Suprapubic skin (tissue), 4 donors: Measurements from ENCODE around the gene LRRN2. TPM values are rescaled to one million over a fixed set of nuclear protein-coding genes. Genes with fewer than 3 reads are reported as not detected.

Source experiments
- DNase-seq, 2 donors: peaks; one replicate each; pipeline ENCODE4 v3.0.0-alpha.2; 2019; ENCODE audit warnings: low spot score in 2 of 2
- H3K27ac ChIP-seq: fragments of 200-600 bp; sonication (generic); one replicate; pipeline ENCODE4 v1.5.1; 2019
- H3K27me3 ChIP-seq: fragments of 200-600 bp; sonication (generic); one replicate; pipeline ENCODE4 v1.5.1; 2019
- H3K36me3 ChIP-seq: fragments of 200-600 bp; sonication (generic); one replicate; pipeline ENCODE4 v1.5.1; 2019
- H3K4me1 ChIP-seq: fragments of 200-600 bp; sonication (generic); one replicate; pipeline ENCODE4 v1.5.1; 2019
- H3K4me3 ChIP-seq: fragments of 200-600 bp; sonication (generic); one replicate; pipeline ENCODE4 v1.5.1; 2019; ENCODE audit warnings: mild to moderate bottlenecking
- H3K9me3 ChIP-seq: fragments of 200-600 bp; sonication (generic); one replicate; pipeline ENCODE4 v1.5.1; 2019
- CTCF ChIP-seq, 2 donors: fragments of 200-600 bp in 1 of 2; fragments of 450-650 bp in 1 of 2; sonication (generic) in 1 of 2; IDR thresholded peaks; one replicate each; pipeline ENCODE4 v1.5.1; 2016 to 2019; ENCODE audit warnings: antibody characterized with exemption in 2 of 2, mild to moderate bottlenecking in 1 of 2, moderate library complexity in 1 of 2
- EP300 ChIP-seq: sonication (generic); formaldehyde crosslinking; IDR thresholded peaks from one replicate; pipeline ENCODE4 v1.6.1; 2017; ENCODE audit warnings: antibody characterized with exemption
- POLR2A ChIP-seq, 2 donors: fragments of 450-650 bp; IDR thresholded peaks; one replicate each; pipeline ENCODE4 v1.6.1; 2017; ENCODE audit warnings: antibody characterized with exemption in 2 of 2, mild to moderate bottlenecking in 2 of 2, moderate library complexity in 2 of 2
- POLR2AphosphoS5 ChIP-seq, 3 donors: sonication (generic); formaldehyde crosslinking; IDR thresholded peaks; one replicate each; pipeline ENCODE4 v1.6.1; 2017; ENCODE audit warnings: antibody characterized with exemption in 3 of 3
- WGBS: methylation state at CpG from one replicate; pipeline ENCODE4 v1.1.5; 2018; 5-methylcytosine and 5-hydroxymethylcytosine counted together
- total RNA-seq, 4 donors: library from RNA; depleted of rRNA; stranded (reverse); fragments of >200 nt; gene quantifications; one replicate each; pipeline ENCODE4 v1.1.0, GENCODE V29; 2016

Gene LRRN2
- total RNA-seq, 4 donors from 2014 or later: 0.19 to 0.85 (median 0.27) TPM

GRCh38 chr1:204621996-204622395 is 63.5 kb downstream of the LRRN2 start:
- H3K4me1 ChIP-seq: no peaks in the 10 kb centered on the region
- H3K4me3 ChIP-seq: no peak overlapping the region
- H3K27me3 ChIP-seq: no peaks in the 10 kb centered on the region
- 60% methylated on average over 4 of the region's 4 CpGs for WGBS
- DNase-seq: no peak
- H3K9me3 ChIP-seq: no peaks in the 10 kb centered on the region
- TF ChIP-seq POLR2AphosphoS5 (IDR thresholded peaks at IDR 0.05) (no peak), EP300 (no peak), POLR2A (IDR thresholded peaks at IDR 0.05) (no peak), CTCF (IDR thresholded peaks at IDR 0.05) (no peak)
- no peaks in the 10 kb centered on the region for H3K36me3 ChIP-seq
- H3K27ac ChIP-seq: no peak overlapping the region

GRCh38 chr1:204621396-204621795 is 64.1 kb downstream of the LRRN2 start:
- WGBS: 85% methylated on average over 3 of the region's 3 CpGs
- H3K27ac ChIP-seq: no peak overlapping the region
- DNase-seq: no peak

GRCh38 chr1:204619721-204620120 is 65.8 kb downstream of the LRRN2 start:
- 92% methylated on average over 13 of the region's 13 CpGs for WGBS
- Histone ChIP-seq H3K4me1 (no peaks in the 10 kb centered on the region), H3K27me3 (no peaks in the 10 kb centered on the region), H3K27ac (no peak overlapping the region), H3K4me3 (no peak overlapping the region), H3K9me3 (no peaks in the 10 kb centered on the region), H3K36me3 (no peaks in the 10 kb centered on the region)
- DNase-seq: no peak
- no peak for TF ChIP-seq POLR2AphosphoS5 (IDR thresholded peaks at IDR 0.05)
- no peak for TF ChIP-seq CTCF (IDR thresholded peaks at IDR 0.05)
- no peak for TF ChIP-seq POLR2A (IDR thresholded peaks at IDR 0.05)
- TF ChIP-seq EP300: no peak

More at GRCh38 chr1:204621396-204621795, 64.1 kb downstream of the LRRN2 start:
- H3K4me1 ChIP-seq: no peaks in the 10 kb centered on the region
- H3K4me3 ChIP-seq: no peak overlapping the region
- H3K9me3 ChIP-seq: no peaks in the 10 kb centered on the region
- no peaks in the 10 kb centered on the region for H3K36me3 ChIP-seq
- no peaks in the 10 kb centered on the region for H3K27me3 ChIP-seq
- no peak for TF ChIP-seq POLR2A (IDR thresholded peaks at IDR 0.05)
- no peak for TF ChIP-seq CTCF (IDR thresholded peaks at IDR 0.05)
- no peak for TF ChIP-seq EP300
- TF ChIP-seq POLR2AphosphoS5 (IDR thresholded peaks at IDR 0.05): no peak

GRCh38 chr1:204618148-204618760 is 67.3 kb downstream of the LRRN2 start:
- WGBS: 87% methylated on average over 20 of the region's 20 CpGs
- no peak overlapping the region for H3K27ac ChIP-seq

More at GRCh38 chr1:204618148-204618760, 67.3 kb downstream of the LRRN2 start:
- no peaks in the 10 kb centered on the region for H3K9me3 ChIP-seq
- peaks cover 3% of the 10 kb centered on the region for H3K27me3 ChIP-seq
- TF ChIP-seq POLR2AphosphoS5 (IDR thresholded peaks at IDR 0.05) (no peak), CTCF (IDR thresholded peaks at IDR 0.05) (no peak), EP300 (no peak), POLR2A (IDR thresholded peaks at IDR 0.05) (no peak)
- H3K36me3 ChIP-seq: no peaks in the 10 kb centered on the region
- H3K4me3 ChIP-seq: no peak overlapping the region
- no peak for DNase-seq
- no peaks in the 10 kb centered on the region for H3K4me1 ChIP-seq
